Suppressor macrophage (primary cell): ENCODE data around the gene MYO7A.

Experiments used
- DNase-seq, 4 experiments: peaks; one replicate each; pipeline ENCODE4 v3.0.0-alpha.2; 2020 to 2022

The MYO7A gene

DNA sequence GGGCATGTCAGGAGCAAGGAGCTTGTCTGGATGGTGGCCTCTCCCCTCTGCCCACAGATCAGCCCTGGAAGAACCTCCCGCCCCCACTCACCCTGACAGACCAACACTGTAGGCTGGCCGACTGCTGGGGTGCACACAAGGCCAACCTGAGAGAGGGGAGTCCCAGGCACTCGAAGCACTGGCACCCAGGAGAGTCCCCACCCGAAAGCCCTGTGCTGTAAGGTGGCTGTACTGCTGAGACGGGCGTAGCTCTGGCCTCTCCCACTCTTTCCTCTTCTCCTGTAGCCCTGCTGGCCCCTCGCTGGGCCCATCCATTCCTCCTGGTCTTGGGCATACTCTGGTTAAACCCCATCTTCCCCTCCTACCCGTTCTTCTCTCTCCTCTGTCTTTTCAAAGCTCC is 39.7 kb downstream of the MYO7A start:
- DNase-seq, result no peak

DNA sequence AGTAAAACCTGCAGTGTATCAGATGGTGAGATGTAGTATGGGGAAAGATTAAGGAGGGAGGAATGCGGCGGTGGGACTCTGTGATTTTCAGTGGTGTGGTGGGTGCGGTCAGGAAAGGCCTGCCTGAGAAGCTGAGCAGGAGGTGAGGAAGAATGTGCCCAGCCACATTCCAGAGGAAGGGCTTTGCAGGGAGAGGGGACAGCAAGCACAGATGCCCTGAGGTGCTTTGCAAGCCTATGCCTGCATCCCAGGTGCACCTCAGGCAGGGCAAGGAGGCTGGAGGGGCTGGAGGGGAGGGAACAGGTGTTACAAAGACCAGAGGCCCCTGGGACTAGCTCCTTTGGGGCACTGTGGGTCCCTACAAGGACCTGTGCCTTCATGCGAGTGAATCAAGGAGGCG is 42.1 kb downstream of the MYO7A start:
- no peak for DNase-seq

DNA sequence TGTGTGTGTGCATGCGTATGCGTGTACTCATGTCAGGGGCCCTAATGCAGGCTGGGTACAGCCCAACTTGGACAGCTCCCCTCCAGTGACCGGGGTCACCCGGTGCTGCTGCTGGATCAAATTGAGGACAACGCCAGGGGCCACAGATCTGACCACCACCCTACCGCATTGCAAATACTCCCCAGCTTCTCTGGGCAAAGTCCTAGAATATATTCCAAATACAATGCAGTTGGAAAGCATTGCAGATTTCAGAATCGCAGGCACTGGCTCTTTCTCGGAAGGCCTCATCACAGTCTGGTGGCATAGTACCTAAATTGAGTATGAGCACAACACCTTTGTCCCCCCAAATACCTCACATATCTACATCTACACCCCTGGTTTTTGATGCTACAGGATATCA is 43.2 kb downstream of the MYO7A start:
- DNase-seq, result no peak

DNA sequence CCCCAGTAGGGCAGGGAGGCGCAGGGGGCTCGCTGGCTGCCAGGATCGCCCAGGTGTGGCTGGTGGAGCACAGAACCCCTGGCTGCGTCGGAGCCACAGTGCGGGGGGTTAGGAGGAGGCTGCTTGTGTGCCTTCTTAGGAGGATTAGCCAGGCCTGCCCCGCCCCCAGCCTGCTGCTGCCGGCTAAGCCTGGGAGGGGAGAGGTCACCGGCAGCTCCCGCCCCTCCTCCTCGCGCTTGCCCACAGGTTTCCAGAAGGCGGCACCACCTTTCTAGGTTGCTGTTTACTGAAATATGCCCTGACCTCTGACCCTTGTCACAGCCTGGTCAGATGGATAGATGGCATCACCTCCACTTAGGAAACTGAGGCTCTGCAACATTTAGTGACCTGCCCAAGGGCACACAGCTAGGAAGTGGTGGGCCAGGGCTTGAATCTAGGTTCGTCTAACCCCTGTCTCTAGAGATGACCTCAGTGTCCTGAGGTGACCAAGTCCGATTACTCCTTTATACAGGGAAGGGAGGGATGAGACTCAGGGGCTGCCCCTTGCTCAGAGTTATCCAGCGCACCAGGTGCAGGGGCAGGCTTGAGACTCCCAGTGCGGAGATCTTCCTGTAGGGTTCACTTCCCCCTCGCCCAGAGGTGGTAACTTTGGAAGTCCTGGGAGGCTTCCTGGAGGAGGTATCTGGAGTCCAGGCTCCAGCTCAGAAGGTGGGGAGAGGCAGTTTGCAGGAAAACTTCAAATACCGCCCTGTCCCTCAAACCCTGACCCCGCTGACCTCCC is 44.0 kb downstream of the MYO7A start:
- no peak for DNase-seq

DNA sequence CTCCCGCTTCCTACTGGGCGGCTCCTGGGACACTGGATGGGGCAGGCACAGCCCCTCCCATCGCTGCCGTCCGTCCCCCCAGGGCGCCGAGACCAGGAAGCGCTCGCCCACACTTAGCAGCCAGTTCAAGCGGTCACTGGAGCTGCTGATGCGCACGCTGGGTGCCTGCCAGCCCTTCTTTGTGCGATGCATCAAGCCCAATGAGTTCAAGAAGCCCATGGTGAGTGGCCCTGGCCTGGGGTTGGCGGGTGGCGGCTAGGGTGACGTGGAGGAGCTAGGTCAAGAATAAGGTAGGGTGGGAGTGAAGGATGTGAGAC is 44.6 kb downstream of the MYO7A start:
- no peak for DNase-seq

DNA sequence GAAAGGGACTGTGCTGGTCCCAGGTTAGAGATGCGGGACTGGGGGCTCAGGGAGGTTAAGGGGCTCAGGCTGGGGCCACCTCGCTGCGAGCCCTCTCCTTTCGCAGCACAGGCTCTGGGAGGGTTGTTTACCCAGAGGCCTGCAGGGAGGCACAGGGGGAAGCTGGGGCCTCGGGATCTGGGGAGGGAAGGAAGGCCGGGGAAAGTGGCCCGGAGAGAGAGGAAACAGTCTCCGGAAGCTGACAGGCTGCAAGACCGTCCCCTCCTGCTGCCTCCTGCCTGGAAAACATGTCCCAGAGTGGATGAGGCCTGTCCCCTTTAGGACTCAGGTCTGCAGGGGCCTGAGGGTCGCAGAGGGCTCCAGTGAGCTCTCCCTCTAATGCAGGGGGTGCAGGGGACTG is 45.4 kb downstream of the MYO7A start:
- peak; percentile 9 to 60 (median 50) for DNase-seq

DNA sequence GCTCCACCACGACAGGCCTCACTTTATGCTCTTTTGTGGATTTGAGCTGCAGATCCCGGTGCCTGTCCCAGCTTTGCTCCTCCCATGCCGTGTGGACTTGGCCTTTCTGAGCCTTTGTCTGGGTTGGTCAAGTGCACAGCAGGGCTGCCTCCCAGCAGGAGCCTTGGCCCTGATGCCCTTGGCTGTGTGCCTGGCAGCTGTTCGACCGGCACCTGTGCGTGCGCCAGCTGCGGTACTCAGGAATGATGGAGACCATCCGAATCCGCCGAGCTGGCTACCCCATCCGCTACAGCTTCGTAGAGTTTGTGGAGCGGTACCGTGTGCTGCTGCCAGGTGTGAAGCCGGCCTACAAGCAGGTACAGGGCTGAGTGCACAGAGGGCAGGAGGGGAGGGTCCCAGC is 46.5 kb downstream of the MYO7A start:
- DNase-seq, result no peak

DNA sequence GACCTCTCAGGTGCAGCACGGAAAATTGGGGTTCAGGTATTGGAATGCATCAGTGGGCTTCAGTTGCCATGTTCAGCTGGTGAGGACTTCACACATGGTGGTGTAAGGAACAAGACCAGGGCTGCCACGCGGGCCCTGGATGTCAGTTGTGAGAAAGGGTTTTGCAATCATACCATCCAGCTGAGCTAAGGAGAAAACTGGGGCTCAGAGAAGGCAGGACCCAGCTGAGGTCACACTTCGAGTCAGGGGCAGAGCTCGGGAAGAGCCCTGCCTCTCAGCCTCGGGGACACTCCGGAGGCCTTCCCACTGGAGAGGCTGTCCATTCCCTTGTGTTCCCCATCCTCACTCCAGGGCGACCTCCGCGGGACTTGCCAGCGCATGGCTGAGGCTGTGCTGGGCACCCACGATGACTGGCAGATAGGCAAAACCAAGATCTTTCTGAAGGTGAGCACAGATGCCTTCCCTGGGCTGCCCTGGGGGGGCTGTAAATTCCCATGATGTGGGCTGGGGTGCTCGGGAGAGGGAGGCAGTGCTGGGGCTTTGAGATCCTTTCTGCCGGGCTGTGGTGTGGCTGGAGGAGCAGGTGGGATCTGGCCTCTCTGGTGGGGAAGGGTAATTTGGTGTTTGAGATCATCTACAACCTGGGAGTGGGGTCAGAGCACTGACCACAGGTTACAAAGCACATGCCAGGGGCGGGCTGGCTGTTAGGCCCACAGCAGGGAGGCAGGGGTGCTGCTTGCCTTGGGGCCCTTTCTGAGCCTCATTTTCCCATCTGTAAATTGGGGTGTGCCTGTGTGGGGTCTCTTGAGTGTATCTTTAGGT is 47.2 kb downstream of the MYO7A start:
- DNase-seq, result peak; percentile 80 to 92 (median 89)

DNA sequence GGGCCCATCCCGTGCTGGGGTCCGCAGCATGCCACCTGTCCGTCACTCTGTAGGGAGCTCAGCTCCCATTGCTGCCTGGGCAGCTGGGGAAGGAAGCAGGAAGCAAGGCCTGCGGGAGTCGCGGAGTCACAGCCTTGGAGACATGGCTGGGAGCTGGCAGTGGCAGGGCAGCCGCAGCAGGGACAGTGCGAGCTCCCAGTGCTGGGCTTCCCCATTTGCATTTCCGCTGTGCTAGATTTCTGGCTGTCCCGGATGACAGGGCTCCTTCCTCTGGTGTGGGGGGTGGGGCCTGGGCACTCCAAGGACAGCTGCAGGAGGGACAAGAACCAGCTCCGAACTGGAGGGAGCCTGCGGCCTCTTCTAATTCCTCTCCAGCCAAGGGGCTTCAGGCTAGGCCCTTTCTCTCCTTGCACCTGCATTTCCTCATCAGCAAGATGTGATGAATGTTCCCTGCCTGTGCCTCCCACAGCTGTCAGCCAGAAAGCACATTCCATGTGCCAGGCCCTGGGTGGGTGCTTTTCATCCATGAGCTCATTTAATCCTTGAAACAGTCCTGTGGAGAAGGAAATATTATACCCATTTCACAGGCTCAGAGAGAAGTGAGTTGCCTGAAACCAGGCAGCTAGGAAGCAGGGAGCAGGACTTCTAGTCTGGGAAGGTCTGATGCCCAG is 48.0 kb downstream of the MYO7A start:
- DNase-seq, result peak; percentile 87 to 92 (median 91)

DNA sequence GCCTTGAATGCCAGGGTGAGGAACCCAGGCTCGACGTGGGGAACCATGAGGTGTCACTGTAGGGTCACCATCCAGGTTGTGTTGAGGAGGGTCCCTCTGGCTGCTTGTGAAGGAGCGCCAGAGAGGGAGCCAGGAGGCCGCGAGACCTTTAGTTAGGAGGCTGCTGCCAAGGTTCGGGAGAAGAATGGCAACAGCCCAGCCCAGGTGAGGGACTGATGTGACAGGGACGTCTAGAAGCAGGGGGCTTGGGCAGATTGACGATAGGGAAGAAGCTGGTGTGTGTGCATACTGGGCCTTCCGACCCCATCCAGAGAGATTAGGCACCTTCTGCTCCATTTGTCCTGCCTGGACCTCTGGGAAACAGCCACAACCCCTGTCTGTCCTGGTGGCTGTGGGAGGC is 49.0 kb downstream of the MYO7A start:
- DNase-seq, result no peak

DNA sequence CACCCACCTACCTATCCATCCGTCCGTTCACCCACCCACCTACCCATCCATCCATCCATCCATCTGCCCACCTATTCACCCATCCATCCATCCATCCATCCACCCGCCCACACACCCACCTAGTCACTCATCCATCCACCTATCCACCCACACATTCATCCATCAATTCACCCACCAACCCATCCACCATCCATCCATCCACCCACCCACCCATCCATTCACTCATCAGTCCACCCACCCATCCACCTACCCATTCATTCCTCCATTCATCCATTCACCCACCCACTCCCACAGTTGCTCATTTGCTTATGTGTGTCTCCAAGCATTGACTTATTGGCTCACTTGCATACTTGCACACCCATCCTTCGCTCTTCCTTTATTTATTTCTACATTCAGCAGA is 50.1 kb downstream of the MYO7A start:
- DNase-seq, result no peak

DNA sequence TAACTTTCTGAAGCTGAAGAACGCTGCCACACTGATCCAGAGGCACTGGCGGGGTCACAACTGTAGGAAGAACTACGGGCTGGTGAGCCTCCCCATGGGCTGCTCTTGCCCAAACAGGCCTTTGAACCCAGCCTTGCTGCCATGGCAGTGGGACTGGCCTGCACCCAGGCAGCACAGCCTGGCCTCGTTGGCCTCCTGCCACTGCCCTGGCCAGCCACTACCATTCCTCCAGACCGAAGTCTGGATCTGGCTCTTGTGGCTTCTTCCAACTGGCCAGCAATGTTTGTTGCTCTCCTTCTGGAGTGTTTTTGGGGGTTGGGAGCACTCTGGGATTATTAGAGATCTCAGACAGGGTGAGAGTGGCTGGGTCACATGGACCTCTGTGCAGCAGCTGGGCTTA is 51.0 kb downstream of the MYO7A start:
- no peak for DNase-seq

DNA sequence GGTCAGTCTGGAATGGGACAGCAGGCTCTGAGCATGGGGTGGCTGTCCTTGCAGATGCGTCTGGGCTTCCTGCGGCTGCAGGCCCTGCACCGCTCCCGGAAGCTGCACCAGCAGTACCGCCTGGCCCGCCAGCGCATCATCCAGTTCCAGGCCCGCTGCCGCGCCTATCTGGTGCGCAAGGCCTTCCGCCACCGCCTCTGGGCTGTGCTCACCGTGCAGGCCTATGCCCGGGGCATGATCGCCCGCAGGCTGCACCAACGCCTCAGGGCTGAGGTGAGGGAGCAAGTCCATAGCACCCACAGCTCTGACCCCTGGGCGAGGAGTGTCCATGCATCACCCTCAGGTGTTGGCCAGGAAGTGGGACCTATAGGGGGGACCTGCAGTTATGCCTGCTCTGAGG is 51.6 kb downstream of the MYO7A start:
- DNase-seq, result no peak

DNA sequence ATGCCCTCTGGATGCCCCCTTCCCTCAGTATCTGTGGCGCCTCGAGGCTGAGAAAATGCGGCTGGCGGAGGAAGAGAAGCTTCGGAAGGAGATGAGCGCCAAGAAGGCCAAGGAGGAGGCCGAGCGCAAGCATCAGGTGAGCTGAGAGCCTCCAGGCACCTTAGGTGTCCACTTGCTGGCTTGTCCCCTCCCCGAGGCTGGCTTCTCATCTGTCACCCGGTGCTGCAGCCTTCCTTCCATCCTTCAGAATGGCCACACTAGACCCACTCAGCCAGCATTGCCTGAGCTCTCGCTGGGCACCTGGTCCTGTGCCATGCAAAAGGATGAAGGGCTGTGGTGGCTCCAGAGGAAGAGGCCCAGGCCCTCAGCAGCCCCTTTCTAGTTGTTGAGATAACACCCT is 52.3 kb downstream of the MYO7A start:
- DNase-seq, result no peak

DNA sequence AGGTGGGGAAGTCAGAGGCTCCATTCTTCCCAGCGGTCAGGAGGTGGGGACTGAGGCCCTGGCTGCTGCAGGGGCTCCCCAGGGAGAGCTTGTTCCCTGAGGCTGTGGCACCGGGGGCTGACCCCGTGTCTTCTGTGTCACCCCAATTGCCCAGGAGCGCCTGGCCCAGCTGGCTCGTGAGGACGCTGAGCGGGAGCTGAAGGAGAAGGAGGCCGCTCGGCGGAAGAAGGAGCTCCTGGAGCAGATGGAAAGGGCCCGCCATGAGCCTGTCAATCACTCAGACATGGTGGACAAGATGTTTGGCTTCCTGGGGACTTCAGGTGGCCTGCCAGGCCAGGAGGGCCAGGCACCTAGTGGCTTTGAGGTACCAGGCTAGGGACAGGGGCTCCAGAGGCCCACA is 53.2 kb downstream of the MYO7A start:
- DNase-seq, result no peak

DNA sequence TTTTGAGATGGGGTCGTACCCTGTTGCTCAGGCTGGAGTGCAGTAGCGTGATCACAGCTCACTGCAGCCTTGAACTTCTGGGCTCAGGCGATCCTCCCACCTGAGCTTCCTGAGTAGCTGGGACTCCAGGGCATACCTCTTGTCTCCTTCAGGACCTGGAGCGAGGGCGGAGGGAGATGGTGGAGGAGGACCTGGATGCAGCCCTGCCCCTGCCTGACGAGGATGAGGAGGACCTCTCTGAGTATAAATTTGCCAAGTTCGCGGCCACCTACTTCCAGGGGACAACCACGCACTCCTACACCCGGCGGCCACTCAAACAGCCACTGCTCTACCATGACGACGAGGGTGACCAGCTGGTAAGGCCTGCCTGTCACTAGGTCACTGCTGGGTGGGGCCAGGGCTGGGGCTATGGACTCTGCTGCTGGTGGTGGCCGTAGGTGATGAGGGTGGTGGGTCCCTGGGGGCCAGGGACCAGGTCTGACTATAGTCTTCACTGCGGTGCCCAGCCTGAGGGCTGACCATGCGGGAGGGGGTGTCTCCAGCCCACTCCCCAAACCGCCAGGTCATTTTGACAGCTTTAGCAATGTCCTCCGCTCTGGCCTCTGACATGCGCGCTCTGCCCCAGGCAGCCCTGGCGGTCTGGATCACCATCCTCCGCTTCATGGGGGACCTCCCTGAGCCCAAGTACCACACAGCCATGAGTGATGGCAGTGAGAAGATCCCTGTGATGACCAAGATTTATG is 53.9 kb downstream of the MYO7A start:
- DNase-seq, result no peak

DNA sequence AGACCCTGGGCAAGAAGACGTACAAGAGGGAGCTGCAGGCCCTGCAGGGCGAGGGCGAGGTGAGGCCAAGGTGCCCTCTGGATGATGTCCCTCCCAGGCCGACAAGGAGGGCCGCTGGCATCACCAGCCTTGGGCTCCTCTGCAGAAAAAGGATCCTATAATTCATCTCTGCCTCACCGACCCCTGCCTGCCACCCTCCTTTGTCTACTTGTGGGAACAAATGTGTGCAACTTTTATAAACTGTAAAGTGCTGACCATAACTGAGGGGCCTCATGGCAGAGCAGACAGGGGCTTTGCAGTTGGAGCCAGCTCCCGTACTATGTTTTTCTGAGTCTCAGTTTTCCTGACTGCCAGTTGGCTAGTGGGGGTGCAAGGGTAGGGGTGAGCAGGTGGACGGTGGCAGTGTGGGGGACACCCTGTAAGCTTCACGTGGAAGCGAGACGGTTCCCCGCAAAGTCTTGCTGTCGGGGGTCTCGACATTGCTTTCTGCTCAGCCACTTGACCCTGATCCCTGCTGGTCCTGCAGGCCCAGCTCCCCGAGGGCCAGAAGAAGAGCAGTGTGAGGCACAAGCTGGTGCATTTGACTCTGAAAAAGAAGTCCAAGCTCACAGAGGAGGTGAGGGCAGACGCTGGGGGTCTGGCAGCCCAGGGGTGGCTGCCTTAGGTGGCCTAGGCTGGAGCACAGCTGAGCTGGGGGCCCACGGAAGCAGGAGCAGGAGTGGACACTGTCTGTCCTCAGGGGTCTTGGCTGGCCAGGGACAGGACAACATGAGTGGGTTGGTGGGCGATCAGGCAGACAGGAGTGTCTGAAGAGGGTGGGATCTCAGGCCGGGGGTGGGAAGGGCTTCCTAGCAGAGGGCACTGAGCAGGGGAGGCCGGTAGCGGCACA is 54.7 kb downstream of the MYO7A start:
- no peak for DNase-seq

DNA sequence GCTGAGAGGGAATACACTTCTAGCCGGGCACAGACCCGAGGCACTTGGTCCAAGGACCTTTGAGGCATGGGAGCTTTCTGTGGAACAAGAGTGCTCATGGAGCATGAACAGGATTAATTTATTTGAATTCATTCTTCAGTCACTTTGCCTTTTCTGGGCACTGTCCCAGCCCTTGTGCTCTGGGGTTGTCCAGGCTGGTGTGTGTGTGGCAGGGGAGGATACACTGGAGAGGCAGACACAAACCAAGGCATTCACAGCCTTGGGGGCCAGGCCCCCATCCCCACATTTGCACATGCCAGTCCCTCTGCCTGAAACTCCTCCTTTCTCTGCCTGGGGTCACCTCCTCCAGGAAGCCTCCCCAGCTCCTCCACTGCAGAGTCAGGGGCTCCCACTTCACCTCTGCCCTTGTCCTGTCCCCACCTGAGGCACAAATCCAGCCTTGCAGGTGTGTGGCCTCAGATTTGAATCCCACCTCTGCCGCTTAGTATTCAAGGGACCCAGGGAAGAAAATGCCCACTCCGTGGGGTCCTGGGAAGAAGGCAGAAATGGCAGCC is 55.5 kb downstream of the MYO7A start:
- DNase-seq, result no peak

DNA sequence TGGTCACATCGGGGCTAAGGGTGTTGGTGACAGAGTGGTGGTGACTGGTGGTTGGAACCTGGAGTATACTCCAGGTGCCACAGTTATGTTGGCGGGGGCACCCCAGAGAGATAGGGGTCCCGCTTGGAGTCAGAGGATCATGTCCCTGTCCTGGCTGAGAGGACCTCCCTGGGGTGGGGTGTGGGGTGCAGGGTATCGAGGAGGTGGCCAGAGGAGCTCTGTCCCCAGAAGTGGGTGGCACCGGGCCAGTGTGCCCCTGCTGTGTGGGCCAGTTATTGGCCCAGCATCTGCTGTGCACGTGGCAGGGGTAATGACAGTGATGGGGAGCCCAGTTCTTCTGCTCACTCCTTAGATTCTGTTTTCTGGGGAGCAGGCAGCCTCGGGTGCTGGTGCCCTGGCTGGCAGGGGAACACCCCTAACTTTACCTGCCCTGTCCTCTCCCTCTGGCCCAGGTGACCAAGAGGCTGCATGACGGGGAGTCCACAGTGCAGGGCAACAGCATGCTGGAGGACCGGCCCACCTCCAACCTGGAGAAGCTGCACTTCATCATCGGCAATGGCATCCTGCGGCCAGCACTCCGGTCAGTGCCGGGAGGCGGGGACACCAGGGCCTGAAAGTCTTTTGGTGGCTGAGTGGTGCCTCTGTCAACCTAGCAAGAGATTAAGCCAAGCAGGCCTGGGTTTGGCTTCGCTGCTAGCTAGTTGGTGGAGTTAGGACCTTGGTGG is 56.3 kb downstream of the MYO7A start:
- DNase-seq, result no peak

DNA sequence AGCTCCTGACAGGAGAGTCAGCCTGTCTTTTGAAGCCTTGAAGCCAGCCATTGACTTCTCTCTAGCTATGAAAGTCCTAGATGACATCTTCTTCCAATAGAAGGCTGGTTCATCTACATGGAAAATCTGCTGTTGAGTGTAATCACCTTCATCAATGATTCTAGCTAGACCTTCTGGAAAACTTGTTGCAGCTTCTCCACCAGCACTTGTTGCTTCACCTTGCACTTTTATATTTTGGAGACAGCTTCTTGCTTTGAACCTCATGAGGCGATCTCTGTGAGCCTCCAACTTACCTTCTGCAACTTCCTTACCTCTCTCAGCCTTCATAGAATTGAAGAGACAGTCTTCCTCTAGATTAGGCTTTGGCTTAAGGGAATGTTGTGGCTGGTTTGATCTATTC is 58.3 kb downstream of the MYO7A start:
- no peak for DNase-seq
